PFSK-1 (cell line): ENCODE results near the gene THBS1.

Experiments
- POLR2AphosphoS5 ChIP-seq: IDR thresholded peaks from 2 replicates; pipeline ENCODE4 v1.6.1; 2012; ENCODE audit warnings: low read depth, mild to moderate bottlenecking, control low read depth, low read length, moderate library complexity
- SIN3A ChIP-seq: IDR thresholded peaks from 2 replicates; pipeline ENCODE4 v1.6.1; 2012; ENCODE audit warnings: mild to moderate bottlenecking, low read length, moderate library complexity, borderline replicate concordance; ENCODE audit not compliant: insufficient read depth
- TAF1 ChIP-seq: IDR thresholded peaks from 2 replicates; pipeline ENCODE4 v1.6.1; 2012; ENCODE audit warnings: low read length, control low read depth, borderline replicate concordance; ENCODE audit not compliant: insufficient read depth
- TF ChIP-seq, protein P1 (sequence below), 2 experiments: IDR thresholded peaks; 2 replicates each; pipeline versions ENCODE4 v1.6.1 to v1.8.0; 2011 to 2012; ENCODE audit warnings: low read depth in 2 of 2, low read length in 2 of 2, control low read depth in 1 of 2, inconsistent platforms in 1 of 2, mild to moderate bottlenecking in 1 of 2, moderate library complexity in 1 of 2; ENCODE audit not compliant: insufficient read depth in 1 of 2

DNA sequence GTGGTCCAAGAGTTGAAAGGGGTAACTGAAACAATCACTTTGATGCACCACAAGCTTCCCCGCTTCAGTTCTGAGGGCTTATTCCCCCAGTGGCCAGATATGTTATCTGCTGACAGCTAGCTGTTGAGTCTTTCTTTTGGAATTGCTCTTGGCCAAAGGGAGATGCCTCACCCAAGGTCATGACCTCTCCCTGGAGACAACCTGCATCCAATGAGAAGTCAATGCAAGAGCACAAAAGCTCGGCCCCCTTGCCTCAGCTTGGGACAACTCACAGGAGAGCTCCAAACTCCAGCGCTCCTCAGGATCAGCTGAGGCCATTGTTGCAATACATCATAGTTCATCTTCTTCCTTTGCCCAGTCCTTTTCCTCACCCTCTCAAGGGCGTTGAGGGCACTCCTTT lies 31.0 kb upstream of the THBS1 start:
- TF ChIP-seq POLR2AphosphoS5 (no peak), TAF1 (no peak), SIN3A (no peak)
- TF ChIP-seq, protein P1, sequence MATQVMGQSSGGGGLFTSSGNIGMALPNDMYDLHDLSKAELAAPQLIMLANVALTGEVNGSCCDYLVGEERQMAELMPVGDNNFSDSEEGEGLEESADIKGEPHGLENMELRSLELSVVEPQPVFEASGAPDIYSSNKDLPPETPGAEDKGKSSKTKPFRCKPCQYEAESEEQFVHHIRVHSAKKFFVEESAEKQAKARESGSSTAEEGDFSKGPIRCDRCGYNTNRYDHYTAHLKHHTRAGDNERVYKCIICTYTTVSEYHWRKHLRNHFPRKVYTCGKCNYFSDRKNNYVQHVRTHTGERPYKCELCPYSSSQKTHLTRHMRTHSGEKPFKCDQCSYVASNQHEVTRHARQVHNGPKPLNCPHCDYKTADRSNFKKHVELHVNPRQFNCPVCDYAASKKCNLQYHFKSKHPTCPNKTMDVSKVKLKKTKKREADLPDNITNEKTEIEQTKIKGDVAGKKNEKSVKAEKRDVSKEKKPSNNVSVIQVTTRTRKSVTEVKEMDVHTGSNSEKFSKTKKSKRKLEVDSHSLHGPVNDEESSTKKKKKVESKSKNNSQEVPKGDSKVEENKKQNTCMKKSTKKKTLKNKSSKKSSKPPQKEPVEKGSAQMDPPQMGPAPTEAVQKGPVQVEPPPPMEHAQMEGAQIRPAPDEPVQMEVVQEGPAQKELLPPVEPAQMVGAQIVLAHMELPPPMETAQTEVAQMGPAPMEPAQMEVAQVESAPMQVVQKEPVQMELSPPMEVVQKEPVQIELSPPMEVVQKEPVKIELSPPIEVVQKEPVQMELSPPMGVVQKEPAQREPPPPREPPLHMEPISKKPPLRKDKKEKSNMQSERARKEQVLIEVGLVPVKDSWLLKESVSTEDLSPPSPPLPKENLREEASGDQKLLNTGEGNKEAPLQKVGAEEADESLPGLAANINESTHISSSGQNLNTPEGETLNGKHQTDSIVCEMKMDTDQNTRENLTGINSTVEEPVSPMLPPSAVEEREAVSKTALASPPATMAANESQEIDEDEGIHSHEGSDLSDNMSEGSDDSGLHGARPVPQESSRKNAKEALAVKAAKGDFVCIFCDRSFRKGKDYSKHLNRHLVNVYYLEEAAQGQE (IDR thresholded peaks at IDR 0.05; ENCODE audit: insufficient read depth in 1 of 2, low read depth in 2 of 2, low read length in 2 of 2): no peak
